ENCODE data around the gene ASAP2.
A peak's percentile ranks its signal among the peaks of the same experiment; 100 is the strongest.

ASAP2 gene

DNA sequence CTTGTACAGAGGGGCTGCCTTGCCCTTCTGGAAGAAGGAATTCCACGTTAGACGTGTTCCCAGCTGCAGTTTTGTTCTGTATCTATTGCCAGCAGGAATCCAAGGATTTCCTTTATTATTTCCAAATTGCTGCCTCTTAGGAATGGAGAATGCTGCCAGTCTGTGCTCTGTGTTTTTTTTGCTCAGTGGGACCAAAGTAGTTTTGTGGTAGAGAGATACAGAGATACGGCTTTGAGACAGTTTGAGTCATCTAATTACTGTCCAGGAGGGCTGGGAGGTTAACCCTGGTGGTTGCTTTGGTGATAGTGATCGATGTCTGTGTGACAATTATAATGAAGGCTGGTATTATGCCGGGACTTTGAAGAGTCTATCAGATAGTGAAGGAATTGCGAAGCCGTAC lies 26.3 kb downstream of the ASAP2 start:
- DNase-seq, result no peak

DNA sequence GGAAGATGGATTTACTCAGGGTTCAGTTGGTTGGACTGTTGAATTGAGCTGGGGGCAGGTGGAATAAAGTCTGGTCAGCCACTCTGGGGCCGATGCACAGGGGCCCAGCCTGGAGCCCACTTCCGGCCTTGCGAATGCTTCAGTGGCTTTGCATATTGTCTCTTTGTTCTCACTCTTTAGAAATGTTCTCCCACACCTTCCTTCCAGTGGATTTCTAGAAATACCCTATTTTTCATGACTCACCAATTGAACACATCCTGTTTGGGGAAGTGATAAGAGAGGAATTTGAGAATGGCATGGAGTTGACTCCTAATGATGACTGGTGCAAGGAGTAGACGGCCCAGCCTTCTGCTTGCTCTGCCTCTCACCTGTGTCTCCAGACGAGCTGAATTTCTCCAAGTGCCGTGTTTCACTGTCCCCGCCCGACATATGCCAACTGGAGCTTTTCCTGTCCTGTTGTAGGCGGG lies 28.1 kb downstream of the ASAP2 start:
- DNase-seq, result peak; percentile 16

DNA sequence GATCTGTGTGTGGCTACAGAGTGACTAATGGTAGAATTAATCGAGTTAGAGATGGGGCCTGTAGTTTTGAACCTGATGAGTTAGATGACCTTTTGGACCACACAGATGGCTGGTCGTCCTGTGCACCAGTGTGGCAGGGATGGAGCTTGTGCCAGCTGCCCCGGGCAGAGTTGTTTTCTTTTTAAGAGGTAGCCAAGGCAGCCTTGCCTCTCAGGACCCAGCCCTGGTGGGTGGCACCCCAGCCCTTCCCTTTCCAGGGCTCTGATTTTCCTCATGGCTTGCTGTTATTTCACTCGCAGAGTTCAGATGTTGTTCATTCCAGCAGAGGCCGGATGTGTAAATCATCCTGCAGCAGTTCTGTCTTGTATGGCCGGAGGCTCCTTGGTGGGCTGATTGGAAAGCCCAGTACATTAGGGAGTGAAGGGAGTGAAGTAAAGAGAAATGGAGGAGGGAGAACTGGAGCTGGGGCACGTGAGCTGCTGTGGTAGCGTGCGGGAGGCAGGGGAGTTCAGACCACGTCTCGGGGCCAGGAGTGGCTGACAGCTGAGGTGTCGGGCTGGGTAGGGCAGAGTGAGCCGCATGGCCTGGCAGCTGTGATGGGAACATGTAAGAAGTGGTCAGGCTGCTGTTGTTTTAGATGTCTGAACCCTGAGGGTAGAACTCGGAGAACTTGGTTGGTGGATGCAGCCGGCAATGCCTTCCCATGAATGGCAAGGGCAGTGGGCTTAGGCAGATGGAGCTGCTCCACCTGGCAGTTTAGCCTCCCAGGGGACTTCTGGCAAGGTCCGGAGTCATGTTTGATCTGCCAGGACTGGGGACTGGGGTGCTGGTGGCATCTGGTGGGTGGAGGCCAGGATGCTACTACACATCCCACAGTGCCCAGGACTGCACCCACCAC lies 28.8 kb downstream of the ASAP2 start:
- no peak for DNase-seq

DNA sequence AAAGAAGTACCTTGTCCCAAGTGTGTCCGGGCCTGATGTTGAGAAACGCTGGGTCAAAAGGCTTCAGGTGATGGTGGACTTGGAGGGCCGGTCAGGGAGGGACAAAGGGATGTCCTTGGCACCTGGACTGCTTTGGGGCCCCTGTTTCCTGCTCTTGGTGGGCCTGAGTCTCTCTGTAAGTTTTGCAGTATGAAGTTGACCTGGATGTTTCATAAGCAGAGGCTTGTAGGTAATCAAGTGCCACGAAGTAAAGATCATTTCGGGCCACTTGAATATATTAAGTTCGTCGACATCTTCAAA lies 29.4 kb downstream of the ASAP2 start:
- no peak for DNase-seq

DNA sequence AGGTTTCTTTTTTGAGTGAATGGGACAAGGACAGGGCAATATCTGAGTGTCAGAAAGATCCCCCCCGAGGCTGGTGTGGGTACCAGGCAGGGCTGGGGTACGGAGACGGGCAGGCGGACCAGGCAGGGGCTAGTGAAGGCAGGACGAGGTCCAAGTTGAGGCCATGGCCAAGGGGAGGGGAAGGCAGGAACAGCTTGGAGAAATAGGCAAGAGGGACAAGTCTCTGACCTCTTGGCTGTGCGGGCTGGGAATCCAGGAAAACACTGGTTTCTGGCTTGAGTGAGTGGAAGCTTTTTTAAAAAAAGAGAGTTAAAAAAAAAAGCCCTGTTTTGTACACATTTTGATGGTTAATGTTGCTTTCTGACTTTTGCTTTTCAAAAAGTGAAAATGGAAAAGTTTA lies 30.3 kb downstream of the ASAP2 start:
- DNase-seq, result no peak

DNA sequence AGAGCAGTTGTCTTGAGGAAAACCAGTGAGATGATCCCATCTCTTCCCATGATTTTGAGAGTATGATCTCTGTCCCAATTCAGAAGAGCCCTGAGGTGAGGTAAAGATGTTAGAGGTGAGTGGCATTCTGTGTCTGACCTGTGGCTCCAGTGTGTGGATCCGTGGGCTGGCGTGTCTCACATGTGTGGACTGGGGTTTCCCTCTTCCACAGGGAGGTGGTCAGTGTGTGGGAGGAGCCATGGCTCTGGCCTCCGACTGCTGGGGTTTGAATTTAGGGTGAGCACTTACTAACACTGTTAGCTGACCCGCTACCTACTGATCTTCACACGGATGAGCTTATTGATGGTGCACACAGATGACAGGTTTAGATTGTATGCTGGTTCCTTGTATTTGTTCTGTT lies 31.2 kb downstream of the ASAP2 start:
- DNase-seq, result no peak

DNA sequence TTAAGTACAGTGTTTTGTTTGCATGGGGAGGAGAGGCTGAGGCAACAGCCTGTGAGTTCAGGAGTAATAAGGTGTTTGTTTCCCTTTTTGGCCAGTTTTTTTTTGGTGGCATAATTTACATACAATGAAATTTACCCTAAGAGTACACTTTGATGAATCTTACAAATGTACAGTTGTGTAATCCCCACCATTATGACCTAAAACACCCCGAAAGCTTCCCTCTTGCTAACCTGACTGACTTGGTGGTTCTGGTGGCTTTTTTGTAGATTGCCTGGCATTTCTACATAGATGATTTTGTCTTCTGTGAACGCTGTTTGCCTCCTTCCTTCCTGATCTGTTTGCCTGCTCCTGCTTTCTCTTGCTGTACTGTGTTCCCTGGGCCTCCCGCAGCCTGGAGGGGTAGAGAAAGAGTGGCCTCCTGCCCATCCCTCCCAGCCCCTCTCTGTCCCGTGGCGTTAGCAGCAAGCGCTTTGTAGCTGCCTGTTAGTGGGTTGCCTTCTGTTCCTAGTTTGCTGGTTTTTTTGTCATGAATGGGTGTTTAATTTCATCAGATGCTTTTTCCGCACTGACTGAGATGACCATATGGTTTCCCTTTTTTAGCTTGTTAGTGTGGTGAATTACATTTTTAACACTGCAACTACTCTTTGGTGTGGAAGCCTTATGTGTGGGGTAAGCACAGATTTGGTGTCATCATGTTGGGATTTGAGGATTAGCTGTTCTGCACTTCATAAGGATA lies 32.1 kb downstream of the ASAP2 start:
- peak; percentile 69 for DNase-seq

DNA sequence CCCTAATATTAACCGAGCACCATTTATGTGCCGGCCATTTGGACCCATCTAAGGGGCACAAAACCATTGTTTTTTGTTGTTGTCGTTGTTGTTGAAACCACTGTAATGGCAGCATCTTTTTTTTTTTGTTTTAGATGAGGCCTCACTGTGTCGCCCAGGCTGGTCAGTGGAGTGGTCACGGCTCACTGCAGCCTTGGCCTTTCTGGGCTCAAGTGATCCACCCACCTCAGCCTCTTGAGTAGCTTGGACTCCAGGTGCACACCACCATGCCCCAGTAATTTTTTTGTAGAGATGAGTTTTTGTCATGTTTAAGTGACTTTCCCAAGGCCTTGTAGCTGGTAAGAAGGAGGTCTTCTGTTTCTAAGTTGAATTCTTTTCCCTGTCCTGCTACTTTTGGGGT lies 33.0 kb downstream of the ASAP2 start:
- no peak for DNase-seq

DNA sequence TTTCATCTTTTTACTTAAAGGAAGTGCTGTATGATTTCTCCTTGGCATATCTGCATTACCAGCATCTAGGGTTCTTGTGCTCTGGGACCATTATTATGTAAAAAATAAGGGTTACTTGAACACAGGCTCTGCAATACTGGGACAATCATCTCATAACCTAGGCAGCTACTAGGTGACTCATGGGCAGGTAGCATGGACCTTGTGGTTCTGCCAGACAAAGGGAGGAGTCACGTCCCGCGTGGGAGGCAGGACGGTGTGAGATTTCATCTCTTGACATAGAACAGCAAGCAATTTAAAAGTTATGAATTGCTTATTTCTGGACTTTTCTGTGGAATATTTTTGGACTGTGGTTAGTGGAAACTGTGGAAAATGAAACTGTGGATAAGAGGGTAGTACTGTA lies 34.1 kb downstream of the ASAP2 start:
- DNase-seq, result no peak

DNA sequence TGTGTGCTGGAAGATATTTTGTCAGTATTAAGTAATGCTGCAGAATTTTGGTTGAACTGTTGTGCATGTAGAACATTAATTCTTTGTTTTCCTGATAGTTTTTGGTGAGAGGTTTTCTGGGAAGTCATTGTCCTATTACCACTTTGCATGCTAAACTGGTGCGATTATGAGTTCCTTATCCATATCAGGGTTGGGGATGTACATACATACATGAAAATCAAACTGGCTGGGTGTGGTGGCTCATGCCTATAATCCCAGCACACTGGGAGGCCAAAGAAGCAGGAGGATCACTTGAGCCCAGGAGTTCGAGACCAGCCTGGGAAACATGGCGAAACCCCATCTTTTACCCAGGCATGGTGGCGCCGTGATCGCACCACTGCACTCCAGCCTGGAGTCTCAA lies 34.6 kb downstream of the ASAP2 start:
- DNase-seq, result no peak

DNA sequence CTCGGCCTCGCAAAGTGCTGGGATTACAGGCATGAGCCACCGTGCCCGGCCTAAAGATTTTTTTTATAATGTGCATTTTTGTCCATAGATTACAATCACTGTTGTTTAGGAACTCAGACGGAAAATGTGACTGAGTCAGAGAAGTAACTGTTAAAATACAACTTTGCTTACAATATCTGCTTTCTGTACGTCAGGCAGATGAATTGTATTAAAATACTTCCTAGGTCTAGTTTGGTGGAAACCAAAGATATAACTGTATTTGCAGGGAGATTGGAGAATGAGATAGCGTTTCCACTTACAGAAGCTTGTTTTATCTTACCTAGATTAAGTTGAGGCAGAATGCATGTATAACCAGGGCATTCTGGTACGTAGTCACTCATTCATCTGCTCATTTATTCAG lies 36.7 kb downstream of the ASAP2 start:
- no peak for DNase-seq

DNA sequence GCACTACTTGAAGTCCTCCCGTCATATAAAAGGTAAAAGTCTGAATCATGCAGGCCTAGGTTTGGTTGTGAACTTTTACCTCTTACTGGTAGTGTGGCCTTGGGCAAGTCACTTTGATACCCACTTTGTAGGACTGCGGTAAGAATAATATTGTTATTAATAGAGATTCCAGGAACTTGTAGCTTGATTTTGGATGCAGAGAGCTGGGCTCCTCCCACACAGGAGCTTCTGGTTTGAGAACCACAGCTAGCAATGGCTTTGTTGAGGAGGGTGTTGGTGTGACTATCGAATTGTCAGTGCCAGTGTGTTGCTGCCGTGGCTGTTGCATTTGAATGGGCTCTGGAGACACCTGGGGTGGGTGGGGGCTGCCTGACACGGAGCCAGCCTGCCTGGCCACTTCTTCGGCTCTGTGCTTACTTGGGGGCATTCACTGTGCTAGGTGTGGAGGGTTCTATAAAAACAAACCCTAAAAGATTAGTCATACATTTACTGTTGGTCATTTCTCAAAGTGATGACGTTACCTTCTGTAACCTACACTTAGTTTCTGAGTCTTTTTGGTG lies 38.5 kb downstream of the ASAP2 start:
- no peak for DNase-seq

DNA sequence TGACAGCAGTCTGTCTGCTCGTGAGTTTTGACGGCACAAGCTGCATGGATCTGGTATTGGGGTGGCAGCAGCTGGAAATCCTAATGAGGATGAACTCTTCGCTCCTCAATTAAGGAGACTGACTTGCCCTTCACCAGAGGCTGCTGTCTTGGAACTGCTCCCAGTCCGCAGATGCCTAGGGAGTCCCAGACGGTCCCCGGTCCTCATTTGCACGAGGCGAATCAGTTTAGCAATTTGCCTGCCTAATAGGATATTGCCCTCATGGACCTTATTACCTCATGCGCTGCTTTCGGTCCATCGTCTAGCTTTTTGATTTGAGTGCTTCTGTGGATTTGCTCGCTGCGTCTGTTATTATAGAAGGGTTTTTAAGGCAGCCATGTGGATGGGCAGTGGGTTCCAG lies 40.6 kb downstream of the ASAP2 start:
- peak; percentile 85 for DNase-seq

DNA sequence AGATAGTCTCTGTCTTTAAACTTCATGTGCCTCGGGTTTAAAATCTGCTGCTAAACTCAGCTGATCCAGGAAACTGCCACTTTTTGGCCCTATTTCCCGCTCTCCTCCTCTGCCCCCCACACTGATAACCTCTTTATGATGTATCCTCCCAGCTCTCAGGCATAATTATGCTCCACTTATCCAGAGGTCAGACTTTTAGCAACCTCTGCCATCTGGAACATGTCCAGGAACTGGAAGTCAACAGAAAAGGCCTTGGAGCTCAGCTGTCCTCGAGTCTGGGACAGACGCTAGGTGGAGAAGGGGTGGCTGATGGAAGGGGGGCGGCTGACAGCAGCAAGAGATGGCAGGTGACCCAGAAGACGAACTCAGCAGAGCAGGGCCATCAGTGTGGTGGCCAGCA lies 41.2 kb downstream of the ASAP2 start:
- no peak for DNase-seq

DNA sequence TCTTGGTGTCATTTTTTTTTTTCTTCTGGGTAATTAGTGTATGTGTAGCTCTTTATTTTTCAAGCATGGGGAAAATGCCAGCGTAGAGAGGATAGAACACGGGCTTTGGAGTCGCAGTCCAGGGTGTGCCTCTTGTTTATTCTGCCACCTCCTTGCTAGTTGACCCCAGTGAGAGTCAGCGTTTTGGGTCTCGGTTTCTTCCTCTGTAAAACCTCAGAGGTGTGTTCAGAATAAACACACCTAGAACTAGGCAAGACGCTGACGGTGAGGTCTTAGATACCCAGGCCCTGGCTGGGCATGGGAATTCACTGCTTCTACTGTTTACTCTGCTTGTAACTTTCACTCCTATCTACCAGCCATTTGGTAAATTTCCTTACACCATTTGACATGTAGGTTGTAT lies 41.8 kb downstream of the ASAP2 start:
- no peak for DNase-seq

DNA sequence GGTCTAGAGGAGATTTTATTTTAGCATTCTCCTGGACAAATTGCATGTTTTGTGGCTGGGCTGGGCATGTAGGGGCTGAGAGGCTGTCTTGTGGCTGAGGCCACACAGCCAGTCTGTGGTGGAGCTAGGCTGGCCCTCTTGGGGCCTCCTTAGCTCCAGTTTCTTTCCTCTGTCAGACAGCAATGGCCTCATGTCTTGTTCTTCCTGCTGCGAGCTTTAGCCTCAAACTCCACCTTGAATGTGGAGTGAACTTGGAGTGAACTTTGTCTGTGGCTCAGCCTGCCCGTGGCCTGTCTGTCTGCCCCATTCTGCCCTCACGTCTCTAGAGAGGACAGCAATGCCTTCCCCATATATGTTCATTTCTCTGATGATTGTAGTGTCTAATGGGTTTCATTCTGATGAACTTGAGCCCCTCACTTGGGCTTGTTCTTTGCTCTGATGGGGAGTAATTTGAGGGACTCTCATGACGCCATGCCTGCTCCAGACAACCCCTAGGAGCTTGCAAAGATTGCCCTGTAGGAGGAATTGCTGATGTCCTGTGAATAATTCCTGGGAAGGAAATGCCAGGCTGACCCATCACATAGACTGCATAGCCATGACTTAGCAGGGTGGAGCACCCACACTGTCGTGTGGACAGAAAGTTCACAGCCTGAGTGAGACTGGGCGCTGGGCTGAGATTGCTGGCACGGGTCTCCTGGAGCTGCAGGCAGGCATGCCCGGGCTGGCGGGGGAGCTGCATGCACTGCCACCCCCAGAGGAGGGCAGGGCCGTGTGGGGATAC lies 42.6 kb downstream of the ASAP2 start:
- DNase-seq, result no peak

DNA sequence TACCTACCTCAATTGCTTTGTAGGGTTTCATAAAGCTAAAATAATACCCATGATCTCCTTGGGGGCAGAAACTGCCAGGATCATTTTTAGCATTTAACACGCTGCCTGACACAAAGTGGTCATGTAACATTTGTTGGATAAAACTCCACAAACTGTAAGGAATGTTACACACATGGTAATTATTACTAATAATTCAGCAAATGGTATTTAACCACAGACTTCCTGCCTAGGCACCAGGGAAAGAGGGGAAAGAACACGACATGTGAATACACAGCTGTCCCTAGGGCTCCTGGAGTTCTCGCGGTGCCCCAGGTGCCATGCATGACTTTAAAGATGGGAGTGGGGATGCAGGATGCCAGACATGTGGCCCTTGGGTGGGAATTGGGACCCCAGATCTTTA lies 43.5 kb downstream of the ASAP2 start:
- no peak for DNase-seq

DNA sequence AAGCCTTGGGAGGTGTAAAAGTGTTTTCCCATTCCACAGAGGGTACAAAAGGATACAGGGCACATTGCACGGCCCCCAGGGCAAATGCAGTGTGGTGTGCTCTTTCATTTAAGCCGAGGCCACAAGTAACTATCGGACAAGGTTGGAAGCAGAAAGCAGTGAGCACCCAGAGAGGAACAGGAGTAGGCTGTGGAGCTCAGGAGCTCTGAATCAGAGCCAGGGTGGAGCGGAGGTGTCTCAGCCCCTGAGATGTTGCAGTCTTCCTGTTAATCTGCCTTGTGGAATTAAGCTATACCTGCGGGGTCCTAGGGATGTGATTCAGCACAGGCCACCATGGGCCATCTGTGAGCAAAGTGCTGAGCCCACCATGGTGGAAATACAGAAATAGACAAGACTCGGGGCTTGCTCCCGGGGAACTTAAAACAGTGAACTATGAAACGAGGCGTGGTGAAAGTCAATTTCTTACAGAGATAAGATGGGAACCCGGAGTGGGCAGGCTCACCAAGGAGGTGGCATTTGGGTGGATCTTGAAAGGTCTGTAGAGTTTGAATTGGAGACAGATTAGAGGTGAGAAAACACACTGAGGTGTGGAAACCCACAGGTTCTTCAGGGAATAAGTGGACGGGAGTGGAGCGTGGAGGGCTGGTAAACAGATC lies 44.0 kb downstream of the ASAP2 start:
- no peak for DNase-seq

DNA sequence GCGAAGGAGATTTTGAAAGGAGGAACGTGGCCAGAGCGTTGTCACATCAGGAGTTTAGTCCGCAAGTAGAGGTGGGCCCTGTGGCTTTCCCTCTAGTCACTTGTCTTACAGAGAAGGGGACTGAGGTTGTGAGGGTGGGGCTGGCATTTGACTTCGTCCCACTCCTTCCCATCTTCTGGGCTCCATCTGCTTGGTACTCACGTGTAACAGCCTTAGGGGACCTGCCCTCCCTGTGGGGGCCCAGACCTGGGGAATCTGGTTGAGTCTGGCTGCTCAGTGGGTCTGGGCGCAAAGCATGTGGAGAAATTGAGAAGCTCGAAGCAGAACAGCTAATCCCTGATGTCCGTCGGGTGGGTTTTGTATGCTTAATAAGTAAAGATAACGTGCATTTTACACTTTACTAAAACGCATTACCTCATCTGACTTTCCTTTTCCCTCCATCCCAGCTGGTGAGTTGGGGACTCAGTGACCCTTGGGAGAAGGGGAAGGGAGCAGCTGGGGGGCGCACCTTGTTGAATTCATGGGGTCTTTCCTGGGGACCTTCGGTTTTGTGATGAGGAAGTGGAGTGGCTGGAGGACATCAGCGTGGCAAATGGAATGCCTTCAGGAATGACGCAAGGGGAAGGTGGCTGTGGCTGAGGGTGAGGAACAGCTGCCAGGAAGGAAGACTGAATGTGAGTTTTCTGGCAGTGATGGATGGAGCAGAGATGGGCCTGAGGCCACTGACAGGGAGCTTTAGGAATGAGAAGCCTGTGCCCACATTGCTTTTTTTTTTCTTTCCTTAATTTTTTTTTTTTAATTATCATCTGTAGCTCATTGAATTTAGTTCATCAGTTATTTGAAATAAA lies 44.8 kb downstream of the ASAP2 start:
- DNase-seq, result no peak

DNA sequence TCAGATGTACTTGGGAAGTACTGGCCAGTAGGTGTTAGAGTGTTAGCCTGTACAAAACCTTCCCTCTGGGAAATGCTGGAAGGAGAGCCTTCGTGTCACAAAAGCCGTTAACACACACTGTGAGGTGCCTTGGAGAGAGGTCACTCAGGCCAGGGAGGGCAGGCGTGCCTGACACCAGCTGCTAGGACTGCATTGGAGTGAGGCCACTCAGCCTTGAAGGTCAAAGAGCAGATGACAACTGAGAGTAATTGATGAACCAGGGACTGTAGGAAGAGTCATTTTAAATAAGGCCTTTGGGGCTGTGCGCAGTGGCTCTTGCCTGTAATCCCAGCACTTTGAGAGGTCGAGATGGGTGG lies 45.4 kb downstream of the ASAP2 start:
- DNase-seq, result no peak

DNA sequence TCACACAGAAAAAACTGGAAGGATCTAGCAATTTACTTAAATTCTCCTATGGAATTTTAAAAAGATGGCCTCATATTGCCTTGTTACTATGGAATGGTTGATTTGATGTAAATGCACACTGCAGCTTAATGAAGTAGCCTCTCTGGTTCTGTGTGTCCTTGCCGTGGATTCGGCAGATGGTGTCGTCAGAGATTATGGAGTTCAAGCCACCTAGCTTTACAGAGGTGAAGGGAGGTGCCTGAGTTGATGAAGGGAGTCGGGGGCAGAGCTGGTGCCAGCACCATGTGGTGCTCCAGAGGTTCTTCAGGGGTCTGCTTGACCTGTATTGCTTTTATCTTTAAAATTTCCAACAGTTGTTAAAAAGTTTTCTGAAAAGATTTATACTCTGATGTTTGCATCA lies 48.8 kb downstream of the ASAP2 start:
- no peak for DNase-seq

DNA sequence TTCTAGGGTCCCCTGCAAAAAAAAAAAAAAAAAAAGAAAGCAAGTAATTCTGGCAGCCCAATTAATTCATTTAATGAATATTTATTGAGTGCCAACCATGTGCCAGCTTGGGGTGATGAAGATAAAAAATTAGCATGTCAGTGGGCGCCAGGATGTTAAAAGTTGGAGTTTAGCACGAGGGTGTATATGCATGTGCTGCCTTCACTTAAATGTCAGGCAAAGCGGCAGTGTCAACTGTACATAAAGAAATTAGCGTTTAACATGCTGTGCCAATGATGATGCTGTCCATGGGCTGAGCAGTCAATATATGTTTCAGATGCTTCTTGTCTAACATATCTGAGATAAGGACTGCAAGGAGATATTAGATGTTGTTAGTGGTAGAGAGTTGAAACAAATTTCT lies 49.5 kb downstream of the ASAP2 start:
- no peak for DNase-seq

All from NCI-H2171 (cell line).